Suprapubic skin (tissue), 4 donors: Measurements from ENCODE around the gene GFY.

Source experiments
- CTCF ChIP-seq, 2 donors: fragments of 200-600 bp in 1 of 2; fragments of 450-650 bp in 1 of 2; sonication (generic) in 1 of 2; IDR thresholded peaks; one replicate each; pipeline ENCODE4 v1.5.1; 2016 to 2019; ENCODE audit warnings: antibody characterized with exemption in 2 of 2, mild to moderate bottlenecking in 1 of 2, moderate library complexity in 1 of 2
- EP300 ChIP-seq: sonication (generic); formaldehyde crosslinking; IDR thresholded peaks from one replicate; pipeline ENCODE4 v1.6.1; 2017; ENCODE audit warnings: antibody characterized with exemption
- POLR2A ChIP-seq, 2 donors: fragments of 450-650 bp; IDR thresholded peaks; one replicate each; pipeline ENCODE4 v1.6.1; 2017; ENCODE audit warnings: antibody characterized with exemption in 2 of 2, mild to moderate bottlenecking in 2 of 2, moderate library complexity in 2 of 2
- POLR2AphosphoS5 ChIP-seq, 3 donors: sonication (generic); formaldehyde crosslinking; IDR thresholded peaks; one replicate each; pipeline ENCODE4 v1.6.1; 2017; ENCODE audit warnings: antibody characterized with exemption in 3 of 3

DNA sequence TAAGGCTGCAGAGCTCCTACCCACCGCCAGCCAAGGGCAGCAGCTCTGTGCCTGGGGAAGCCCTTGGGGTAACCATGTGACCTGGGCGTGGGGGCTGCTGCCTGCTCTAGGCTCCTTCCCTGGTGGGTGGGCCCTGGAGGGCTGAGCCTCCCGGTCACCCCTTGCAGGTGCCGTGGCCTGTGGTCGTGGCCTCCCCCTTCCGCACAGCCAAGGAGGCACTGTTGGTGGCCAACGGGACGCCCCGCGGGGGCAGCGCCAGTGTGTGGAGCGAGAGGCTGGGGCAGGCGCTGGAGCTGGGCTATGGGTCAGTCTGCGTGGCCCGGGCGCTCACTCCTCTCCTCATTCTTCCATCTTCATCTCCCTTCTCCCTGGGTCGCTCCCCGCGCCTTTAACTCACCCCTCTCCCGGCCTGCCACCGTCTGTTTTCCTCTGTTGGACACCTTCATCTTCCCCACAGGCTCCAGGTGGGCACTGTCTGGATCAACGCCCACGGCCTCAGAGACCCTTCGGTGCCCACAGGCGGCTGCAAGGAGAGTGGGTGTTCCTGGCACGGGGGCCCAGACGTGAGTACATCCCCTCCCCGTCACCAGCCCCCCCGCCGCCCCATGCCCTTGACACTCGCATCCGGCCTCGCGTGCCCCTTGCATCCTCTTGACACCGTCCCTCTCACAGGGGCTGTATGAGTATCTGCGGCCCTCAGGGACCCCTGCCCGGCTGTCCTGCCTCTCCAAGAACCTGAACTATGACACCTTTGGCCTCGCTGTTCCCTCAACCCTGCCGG is 39.0 kb downstream of the GFY start:
- TF ChIP-seq CTCF (IDR thresholded peaks at IDR 0.05), result no peak
- no peak for TF ChIP-seq POLR2A (IDR thresholded peaks at IDR 0.05)
- no peak for TF ChIP-seq EP300
- no peak for TF ChIP-seq POLR2AphosphoS5 (IDR thresholded peaks at IDR 0.05)
